GM18498 (cell line): ENCODE measurements around the gene S1PR2.
"Not testable (repeated sequence)": the region's sequence is repeated elsewhere in the genome, so short reads cannot be mapped to it uniquely, and the experiment has no call there.

Source experiments
- ATAC-seq: cut with Tn5 transposase; IDR thresholded peaks from one replicate; pipeline ENCODE4 v1.9.1; 2021; ENCODE audit warnings: mild to moderate bottlenecking, moderate library complexity; ENCODE audit not compliant: unreplicated experiment

Gene S1PR2

GRCh38 chr19:10192922-10193321, 38.2 kb downstream of the S1PR2 start:
- ATAC-seq = no peak

- ATAC-seq = no peak
These were observed 39.8 kb downstream of the S1PR2 start for GRCh38 chr19:10191347-10191746.

- ATAC-seq = no peak
These were observed 41.1 kb downstream of the S1PR2 start for GRCh38 chr19:10190026-10190425.

- ATAC-seq = no peak
These were observed 41.5 kb downstream of the S1PR2 start for GRCh38 chr19:10189616-10190015.

- no peak for ATAC-seq
These were observed 43.8 kb downstream of the S1PR2 start for GRCh38 chr19:10187315-10187714.

GRCh38 chr19:10184636-10185035, 46.5 kb downstream of the S1PR2 start:
- no peak for ATAC-seq

- no peak for ATAC-seq
These were observed 47.2 kb downstream of the S1PR2 start for GRCh38 chr19:10183926-10184325.

- ATAC-seq = no peak
These were observed 48.3 kb downstream of the S1PR2 start for GRCh38 chr19:10182847-10183246.

GRCh38 chr19:10182076-10182475, 49.1 kb downstream of the S1PR2 start:
- ATAC-seq = no peak

GRCh38 chr19:10180459-10180858, 50.7 kb downstream of the S1PR2 start:
- ATAC-seq = no peak

GRCh38 chr19:10180024-10180423, 51.1 kb downstream of the S1PR2 start:
- not testable (repeated sequence) for ATAC-seq

- ATAC-seq = no peak
These were observed 57.6 kb downstream of the S1PR2 start for GRCh38 chr19:10173527-10173926.
